ENCODE measurements around the gene RGS12.

DNA sequence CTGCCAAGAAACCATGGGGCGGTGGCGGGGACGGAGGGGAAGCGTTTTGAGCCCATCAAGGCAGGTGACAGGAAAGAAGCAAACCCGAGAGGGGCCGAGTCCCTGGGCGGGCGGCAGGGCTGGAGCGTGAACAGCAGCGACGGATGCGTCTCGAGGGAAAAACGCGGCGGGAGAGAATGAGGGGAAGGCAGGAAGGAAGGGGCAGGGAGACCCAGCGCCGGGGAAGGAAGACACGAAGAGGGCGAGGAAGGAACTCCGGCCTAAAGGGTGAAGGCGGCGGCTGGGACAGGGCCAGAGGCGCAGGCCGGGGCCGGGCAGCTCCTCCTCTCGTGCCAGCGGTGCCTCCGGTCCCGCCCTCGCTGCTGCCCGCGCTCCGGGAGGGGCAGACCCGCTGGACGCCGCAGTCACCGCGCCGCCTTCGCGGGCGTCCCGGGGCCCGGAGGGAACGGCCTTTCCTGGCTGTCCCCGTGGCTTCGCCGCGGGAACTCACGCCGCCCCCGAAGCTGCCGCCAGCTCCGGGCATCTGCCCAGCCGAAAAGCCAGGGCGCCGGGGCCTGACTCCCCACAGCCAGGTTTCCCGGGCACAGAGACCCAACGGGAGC, 751 bp upstream of the RGS12 start:
- no peak for TF ChIP-seq EZH2 (IDR thresholded peaks at IDR 0.05; ENCODE audit: insufficient read depth, poor library complexity, severe bottlenecking)
- TF ChIP-seq EZH2phosphoT487 (IDR thresholded peaks at IDR 0.05; ENCODE audit: insufficient read depth, low read depth): no peak

All from GM23248 (cell line).